SH-SY5Y (cell line): Measurements from ENCODE around the gene SLC8A2.

Source experiments
- GATA2 ChIP-seq: IDR thresholded peaks from 2 replicates; pipeline ENCODE4 v1.6.1; 2011; ENCODE audit warnings: mild to moderate bottlenecking, low read depth, low read length
- GATA3 ChIP-seq: IDR thresholded peaks from 2 replicates; pipeline ENCODE4 v1.6.1; 2011; ENCODE audit warnings: low read depth, mild to moderate bottlenecking, low read length, moderate library complexity

DNA sequence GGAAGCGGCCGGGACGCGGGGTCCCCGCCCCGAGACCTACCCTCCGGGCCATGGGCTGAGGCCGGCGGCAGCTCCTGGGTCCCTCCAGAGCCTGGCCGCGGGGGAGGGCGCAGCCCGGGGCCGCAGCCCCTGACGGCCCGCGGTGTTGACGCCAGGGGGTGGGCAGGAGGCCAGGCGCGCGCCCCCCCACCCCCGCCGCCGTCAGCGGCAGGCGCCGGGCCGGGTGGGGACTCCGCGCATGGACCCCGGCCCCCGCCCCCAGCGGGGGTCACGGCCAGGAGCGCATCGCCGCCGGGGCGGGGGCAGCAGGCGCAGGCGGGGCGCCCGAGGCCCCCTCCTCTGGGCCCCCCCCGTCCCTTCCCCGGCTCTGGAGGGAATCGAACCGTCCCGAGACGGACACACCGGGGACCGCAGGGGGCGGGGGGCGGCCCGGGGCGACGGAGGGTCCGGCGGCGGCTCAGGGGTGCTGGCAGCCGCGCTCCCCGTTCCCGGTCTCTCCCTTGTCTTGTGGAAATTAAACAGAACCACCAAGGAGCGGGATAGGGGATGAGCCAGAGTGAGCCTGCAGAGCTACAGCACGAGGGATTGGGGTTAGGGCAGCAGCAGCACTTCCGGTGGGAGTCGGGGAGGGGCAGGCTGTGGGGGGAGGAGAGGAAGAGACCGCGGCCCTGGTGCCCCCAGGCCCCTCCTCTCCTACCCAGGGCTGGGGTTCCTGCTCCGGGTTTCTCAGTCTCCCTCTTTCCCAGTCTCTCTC lies 52.5 kb downstream of the SLC8A2 start, which contains the start of gene MEIS3:
- no peak for TF ChIP-seq GATA2
- no peak for TF ChIP-seq GATA3
